GM21786 (cell line): Measurements from ENCODE around the gene MOK.

ENCODE experiments used
- ATAC-seq: cut with Tn5 transposase; IDR thresholded peaks from one replicate; pipeline ENCODE4 v1.9.1; 2021; ENCODE audit not compliant: unreplicated experiment

Gene MOK

DNA sequence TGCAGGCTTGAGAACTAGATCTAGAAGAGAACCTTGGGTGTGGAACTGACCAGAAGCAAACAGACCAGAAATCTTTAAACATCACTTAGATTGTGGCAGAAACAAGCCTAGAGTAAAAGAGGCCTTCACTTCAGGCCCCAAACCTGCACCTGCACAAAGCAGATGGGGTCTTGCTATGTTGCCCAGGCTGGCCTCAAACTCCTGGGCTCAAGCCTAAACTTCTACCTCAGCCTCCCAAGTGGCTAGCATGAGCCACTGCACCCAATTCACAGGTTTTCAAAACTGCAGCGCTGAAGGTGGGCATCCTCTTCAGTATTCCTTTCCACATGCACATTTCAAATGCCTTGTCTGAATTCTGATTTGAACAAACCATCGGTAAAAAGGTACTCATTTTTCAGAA is 19.9 kb downstream of the MOK start:
- no peak for ATAC-seq

- ATAC-seq, result no peak
These were observed 21.3 kb downstream of the MOK start for GRCh38 chr14:102283631-102284129.

GRCh38 chr14:102282751-102283465 is 22.1 kb downstream of the MOK start:
- no peak for ATAC-seq

DNA sequence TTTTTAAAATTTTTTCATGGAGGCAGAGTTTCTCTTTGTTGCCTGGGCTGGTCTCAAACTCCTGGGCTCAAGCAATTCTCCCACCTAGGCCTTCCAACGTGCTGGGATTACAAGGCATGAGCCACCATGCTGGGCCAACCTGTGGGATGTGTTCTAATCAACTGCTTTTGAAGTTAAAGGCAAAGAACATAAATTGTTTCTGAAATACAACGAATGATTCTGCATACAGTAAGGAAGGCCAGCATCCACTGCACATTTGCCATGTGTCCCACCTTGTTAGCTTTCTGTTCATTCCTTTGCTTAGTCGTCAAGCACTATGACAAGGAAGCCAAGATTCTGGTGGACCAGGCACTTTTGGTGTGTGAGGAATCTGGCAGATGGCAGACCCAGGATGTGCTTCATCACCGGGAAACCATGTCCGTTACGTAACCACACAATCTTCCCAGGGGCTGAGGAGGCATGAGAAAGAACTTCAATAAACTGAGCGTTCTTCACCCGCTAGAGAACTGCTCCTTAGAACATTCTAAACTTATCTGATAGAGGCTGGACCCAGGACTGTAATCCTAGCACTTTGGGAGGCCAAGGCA is 24.5 kb downstream of the MOK start:
- ATAC-seq, result no peak

DNA sequence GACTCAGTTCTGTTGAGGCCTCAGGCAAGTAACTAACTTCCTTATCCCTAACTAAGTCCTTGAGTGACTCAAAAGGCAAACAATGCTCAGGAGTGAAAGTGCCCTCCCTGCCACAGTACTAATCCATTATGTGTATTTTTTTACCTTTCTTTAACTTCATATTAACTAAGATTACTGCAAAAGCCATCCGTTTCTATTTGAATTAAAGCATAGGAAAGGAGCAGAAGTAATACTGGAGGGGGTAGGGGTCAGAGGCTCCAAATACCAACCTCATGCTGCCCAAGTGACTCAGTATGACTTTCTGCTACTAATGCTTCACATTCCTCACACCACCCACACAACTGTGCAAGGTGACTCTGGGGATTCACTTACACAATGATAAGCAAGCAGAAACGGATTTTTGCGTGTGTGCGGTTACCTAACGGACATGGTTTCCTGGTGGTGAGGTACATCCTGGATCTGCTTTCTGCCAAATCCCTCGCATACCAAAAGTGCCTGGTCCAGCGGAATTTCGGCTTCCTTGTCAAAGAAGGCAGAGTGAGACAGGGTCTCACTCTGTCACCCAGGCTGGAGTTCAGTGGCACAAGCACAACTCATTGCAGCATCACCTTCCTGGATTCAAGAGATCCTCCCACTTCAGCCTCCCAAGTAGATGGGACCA is 25.1 kb downstream of the MOK start:
- ATAC-seq, result no peak

DNA sequence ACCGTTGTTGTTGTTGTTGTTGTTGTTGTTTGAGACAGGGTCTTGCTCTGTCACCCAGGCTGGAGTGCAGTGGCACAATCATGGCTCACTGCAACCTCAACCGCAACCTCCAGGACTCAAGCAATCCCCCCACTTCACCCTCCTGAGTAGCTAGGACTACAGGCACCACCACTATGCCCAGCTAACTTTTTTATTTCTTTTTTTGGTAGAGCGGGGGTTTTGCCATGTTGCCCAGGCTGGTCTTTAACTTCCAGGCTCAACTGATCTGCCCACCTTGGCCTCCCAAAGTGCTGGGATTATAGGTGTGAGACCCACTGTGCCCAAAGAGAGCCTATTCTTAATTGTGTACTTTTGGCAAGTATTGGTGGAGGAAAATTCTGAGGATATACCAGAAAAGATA is 25.7 kb downstream of the MOK start:
- ATAC-seq, result no peak

DNA sequence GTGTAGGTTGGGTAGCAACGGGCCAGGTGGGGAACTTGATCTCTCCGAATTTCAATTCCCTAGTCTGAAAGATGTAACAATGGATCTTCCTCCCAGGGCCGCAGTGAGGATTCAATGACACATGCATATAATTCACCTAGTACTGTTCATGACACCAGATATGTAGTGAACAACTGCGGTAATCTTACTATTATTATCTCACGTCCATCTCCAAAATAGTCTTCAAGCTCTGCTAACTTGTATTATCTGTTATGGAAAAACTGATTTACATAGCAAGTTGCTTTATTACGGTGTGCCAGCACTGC is 26.4 kb downstream of the MOK start:
- ATAC-seq, result no peak

- no peak for ATAC-seq
These were observed 26.9 kb downstream of the MOK start for GRCh38 chr14:102277874-102278630.

DNA sequence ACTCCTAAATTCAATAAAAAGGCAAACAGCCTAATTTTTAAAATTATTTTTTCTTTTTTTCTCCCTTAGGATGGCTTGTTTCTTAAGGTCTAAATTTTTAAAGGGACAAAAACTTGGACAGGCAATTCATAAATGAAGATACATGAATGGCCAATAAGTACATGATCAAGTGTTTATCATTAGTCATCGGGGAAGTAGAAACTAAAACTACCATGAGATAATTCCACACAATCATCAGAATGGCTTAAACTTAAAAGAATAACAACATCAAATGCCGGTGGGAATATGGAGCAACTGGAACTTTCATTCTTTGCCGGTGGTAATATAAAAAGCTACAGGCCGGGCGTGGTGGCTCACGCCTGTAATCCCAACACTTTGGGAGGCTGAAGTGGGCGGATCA is 29.1 kb downstream of the MOK start:
- no peak for ATAC-seq

DNA sequence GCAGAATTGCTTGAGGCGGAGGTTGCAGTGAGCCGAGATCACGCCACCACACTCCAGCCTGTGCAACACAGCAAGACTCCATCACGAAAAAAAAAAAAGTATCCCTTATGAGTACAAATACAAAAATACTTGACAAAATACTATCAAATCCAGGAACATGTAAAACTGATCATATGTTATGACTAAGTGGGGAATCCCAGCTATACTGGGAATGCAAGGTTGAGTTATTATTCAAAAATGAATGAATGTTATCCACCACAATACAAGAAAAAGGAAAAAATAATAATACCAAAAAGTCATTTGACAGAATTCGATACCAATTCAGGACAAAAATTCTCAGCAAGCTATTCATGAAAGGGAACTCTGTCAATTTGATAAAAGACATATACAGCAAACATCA is 32.6 kb downstream of the MOK start:
- ATAC-seq, result no peak

DNA sequence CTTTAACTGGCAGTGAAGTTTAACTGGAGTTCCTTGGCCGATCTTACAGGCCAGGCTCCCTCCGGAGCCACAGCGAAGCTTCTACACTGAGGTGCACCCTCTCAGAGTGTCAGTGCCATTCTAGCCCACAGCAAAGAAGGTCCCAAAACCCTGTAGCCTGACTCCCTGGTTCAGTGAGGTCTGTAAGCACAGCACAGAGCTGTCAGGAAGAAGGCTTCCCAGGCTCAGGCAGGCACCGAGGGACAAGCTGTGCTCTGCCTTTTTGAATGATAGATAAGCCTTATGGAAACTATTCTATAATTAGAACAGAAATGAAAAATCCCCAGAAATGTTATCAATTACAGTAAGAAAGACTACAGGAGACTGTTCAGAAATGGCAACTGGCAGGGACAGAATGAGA is 40.2 kb downstream of the MOK start:
- no peak for ATAC-seq

GRCh38 chr14:102264355-102264754 is 40.6 kb downstream of the MOK start:
- no peak for ATAC-seq

DNA sequence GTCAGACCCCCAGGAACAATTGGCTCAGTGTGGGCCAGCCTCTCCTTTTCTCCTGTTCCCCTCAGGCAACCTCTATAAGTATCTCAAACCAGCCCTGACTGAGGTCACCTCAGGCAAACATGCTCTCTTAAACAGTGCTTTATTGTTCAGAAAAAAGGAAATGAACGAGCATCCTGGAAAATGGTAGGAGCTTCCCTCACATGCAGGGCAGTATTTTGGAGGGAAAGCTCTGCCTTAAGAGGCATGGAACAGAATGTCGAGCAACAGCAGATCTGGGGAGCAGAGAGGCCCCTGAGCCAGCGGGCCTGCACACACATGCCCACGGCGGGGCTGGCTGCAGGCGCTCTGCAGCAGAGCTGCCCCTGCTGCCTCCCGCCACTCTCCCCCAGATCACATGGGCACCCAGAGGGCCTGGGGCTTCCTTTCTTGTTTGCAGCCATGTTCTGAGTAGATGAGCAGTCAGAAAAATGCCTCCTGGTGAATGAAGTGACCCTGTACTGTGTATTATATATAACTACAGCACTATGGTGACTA is 42.0 kb downstream of the MOK start:
- ATAC-seq, result no peak

DNA sequence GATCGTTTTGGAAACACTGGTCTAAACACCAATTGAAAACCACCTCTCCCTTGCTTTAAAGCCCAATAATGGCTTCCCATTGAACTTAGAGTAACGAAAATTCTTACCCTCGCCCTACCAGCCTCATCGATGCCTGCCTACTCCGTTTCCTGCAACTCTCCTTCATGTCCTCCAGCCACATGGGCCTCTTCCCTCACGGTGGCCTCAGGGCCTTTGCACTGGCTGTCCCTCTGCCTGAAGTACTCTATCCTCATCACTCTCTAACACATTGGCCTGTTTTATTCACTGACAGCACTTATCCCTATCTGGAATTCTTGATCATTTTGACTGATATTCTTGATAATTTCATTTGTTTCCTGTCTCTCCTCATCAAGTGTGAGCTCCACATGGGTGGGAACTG is 46.8 kb downstream of the MOK start:
- no peak for ATAC-seq

- no peak for ATAC-seq
These were observed 48.2 kb downstream of the MOK start for GRCh38 chr14:102256716-102257115.

- no peak for ATAC-seq
These were observed 49.4 kb downstream of the MOK start for GRCh38 chr14:102255401-102256190.

- no peak for ATAC-seq
These were observed 51.8 kb downstream of the MOK start for GRCh38 chr14:102252834-102253801.

DNA sequence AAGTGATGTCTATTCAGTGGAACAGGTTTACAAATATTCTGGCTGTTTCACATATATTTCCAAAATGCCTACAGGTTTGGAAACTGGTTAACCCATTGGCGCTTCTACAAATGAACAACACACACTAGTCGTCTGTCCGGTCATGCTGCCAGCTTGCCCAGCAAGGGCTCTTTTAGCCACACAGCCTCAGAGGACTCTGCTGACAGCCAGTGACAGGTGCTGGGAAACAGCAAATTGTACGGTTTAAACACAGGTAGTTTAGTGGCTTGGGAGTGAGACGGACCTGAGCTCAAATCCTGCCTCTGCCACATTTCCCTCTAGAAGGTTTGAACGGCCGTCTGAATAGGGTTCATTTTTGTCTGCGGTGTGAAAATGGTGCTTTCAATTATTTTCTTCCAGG is 53.8 kb downstream of the MOK start:
- no peak for ATAC-seq

DNA sequence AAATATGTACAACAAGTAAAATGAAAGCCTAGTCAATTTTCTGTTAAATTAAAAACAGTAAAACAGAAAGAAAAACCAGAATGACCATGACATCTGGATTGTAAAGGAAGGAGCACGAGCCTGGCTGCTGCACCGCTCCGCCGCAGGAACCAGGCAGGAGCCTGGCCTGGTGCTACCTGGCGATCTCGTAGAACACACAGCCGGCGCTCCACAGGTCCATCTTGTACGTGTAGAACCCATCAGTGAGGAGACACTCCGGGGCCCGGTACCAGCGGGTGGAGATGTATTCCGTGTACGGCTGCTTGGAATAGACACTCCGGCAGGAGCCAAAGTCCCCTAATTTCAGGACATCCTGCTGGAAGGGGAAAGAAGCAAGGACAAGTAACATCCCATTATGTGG is 54.3 kb downstream of the MOK start:
- no peak for ATAC-seq

- no peak for ATAC-seq
These were observed 55.0 kb downstream of the MOK start for GRCh38 chr14:102249981-102250380.
